ENCODE results near the gene CH25H. TPM values are rescaled to one million over a fixed set of nuclear protein-coding genes. Genes with fewer than 3 reads are reported as not detected.
"Not testable (repeated sequence)": the region's sequence is repeated elsewhere in the genome, so short reads cannot be mapped to it uniquely, and the experiment has no call there.

Gene CH25H
- not detected in 2 replicates for total RNA-seq (2014; rRNA removed; shearing (Covaris generic))
- polyA plus RNA-seq (2014; cell fraction: nucleus; rRNA removed): not detected in 2 replicates

- DNase-seq (ENCODE audit: extremely low read depth, low read depth): peak; percentile 49
Measured at GRCh38 chr10:89207181-89207800, at the start of gene CH25H. Gene CH25H, minus strand, starts transcription at chr10:89207317. Its CDS starts 25 bp downstream, at chr10:89207292.

- no peak for DNase-seq (ENCODE audit: extremely low read depth, low read depth)
Measured at GRCh38 chr10:89256340-89256739, 49.2 kb upstream of the CH25H start.

- DNase-seq (ENCODE audit: extremely low read depth, low read depth): no peak
Measured at GRCh38 chr10:89255793-89256192, 48.7 kb upstream of the CH25H start.

GRCh38 chr10:89255091-89255579, 48.0 kb upstream of the CH25H start:
- not testable (repeated sequence) for DNase-seq (ENCODE audit: extremely low read depth, low read depth)

GRCh38 chr10:89252225-89252585, 45.1 kb upstream of the CH25H start:
- no peak for DNase-seq (ENCODE audit: extremely low read depth, low read depth)

GRCh38 chr10:89251409-89252224, 44.5 kb upstream of the CH25H start, which contains the start of gene LIPA:
Gene LIPA, minus strand, starts transcription at chr10:89251775. Its CDS starts 4,127 bp downstream, at chr10:89247648.
- DNase-seq (ENCODE audit: extremely low read depth, low read depth): peak; percentile 96

GRCh38 chr10:89250865-89251408, 43.8 kb upstream of the CH25H start:
- no peak for DNase-seq (ENCODE audit: extremely low read depth, low read depth)

- DNase-seq (ENCODE audit: extremely low read depth, low read depth): no peak
Measured at GRCh38 chr10:89248990-89249389, 41.9 kb upstream of the CH25H start.

GRCh38 chr10:89247623-89248022, 40.5 kb upstream of the CH25H start:
- not testable (repeated sequence) for DNase-seq (ENCODE audit: extremely low read depth, low read depth)

- DNase-seq (ENCODE audit: extremely low read depth, low read depth): no peak
Measured at GRCh38 chr10:89245802-89246201, 38.7 kb upstream of the CH25H start.

- no peak for DNase-seq (ENCODE audit: extremely low read depth, low read depth)
Measured at GRCh38 chr10:89242840-89243568, 35.9 kb upstream of the CH25H start.

- no peak for DNase-seq (ENCODE audit: extremely low read depth, low read depth)
Measured at GRCh38 chr10:89242345-89242684, 35.2 kb upstream of the CH25H start.

GRCh38 chr10:89241486-89242344, 34.6 kb upstream of the CH25H start:
- DNase-seq (ENCODE audit: extremely low read depth, low read depth): no peak

- DNase-seq (ENCODE audit: extremely low read depth, low read depth): no peak
Measured at GRCh38 chr10:89241026-89241425, 33.9 kb upstream of the CH25H start.

- no peak for DNase-seq (ENCODE audit: extremely low read depth, low read depth)
Measured at GRCh38 chr10:89240519-89240918, 33.4 kb upstream of the CH25H start.

- DNase-seq (ENCODE audit: extremely low read depth, low read depth): no peak
Measured at GRCh38 chr10:89238956-89239644, 32.0 kb upstream of the CH25H start.

- DNase-seq (ENCODE audit: extremely low read depth, low read depth): no peak
Measured at GRCh38 chr10:89237849-89238248, 30.7 kb upstream of the CH25H start.

GRCh38 chr10:89236226-89236797, 29.2 kb upstream of the CH25H start:
- no peak for DNase-seq (ENCODE audit: extremely low read depth, low read depth)

Data from NCI-H460 (cell line).